GM12878 (cell line): ENCODE results near the gene FDXR. TPM values are rescaled to one million over a fixed set of nuclear protein-coding genes. Genes with fewer than 3 reads are reported as not detected.

ENCODE experiments used
- ATAC-seq: fragments of 200-7000 bp; cut with Tn5 transposase; 3 replicates; pipeline ENCODE4 v1.9.1; 2020; ENCODE audit warnings: mild to moderate bottlenecking, moderate library complexity
- BruUV-seq: library from RNA; stranded (reverse); fragments of 400-500 nt; replicated peaks from 2 replicates; lab custom pipeline; 2021; lab: Mats Ljungman, UMichigan
- CTCF ChIA-PET: fragments of 300-600 bp; sonication (Branson Sonifier 250); formaldehyde crosslinking; extraction: SDS; loops from one replicate; lab custom pipeline; 2021; ENCODE audit warnings: inconsistent platforms; lab: Yijun Ruan, JAX
- POLR2A ChIA-PET: fragments of 350-600 bp; formaldehyde crosslinking; extraction: SDS; loops from one replicate; lab custom pipeline; 2021; ENCODE audit warnings: inconsistent platforms; lab: Charles Lee
- RAD21 ChIA-PET: fragments of 300-600 bp; sonication (Branson Sonifier 250); formaldehyde crosslinking; loops from one replicate; lab custom pipeline; 2023; ENCODE audit warnings: antibody characterized with exemption; ENCODE audit not compliant: unreplicated experiment; lab: Charles Lee
- SMC1A ChIA-PET: fragments of 300-600 bp; sonication (Branson Sonifier 250); formaldehyde crosslinking; loops from one replicate; lab custom pipeline; 2023; ENCODE audit not compliant: unreplicated experiment, uncharacterized antibody; lab: Charles Lee
- DNase-seq: peaks from one replicate; pipeline ENCODE4 v3.0.0-alpha.2; 2011; ENCODE audit warnings: low read depth, low spot score
- FAIRE-seq: peaks from 3 replicates; lab custom pipeline; 2011; peaks lifted over from hg19 to GRCh38; lab: Jason Lieb, UNC
- H2AFZ ChIP-seq: 2 replicates; pipeline ENCODE4 v1.6.0; 2011; ENCODE audit warnings: low read depth, low read length, control low read depth; ENCODE audit not compliant: control insufficient read depth
- H3K27ac ChIP-seq: 2 replicates; pipeline ENCODE4 v1.5.1; 2011; ENCODE audit warnings: control low read depth; ENCODE audit not compliant: control insufficient read depth, insufficient read depth
- H3K27me3 ChIP-seq, 2 experiments: replicated peaks in 1 of 2; 2 replicates each; pipeline versions ENCODE4 v1.6.0 to v1.6.1; 2011; ENCODE audit warnings: low read length in 1 of 2; ENCODE audit not compliant: control insufficient read depth in 2 of 2, insufficient read depth in 2 of 2
- H3K36me3 ChIP-seq, 2 experiments: 2 replicates each; pipeline ENCODE4 v1.5.1; 2011; ENCODE audit warnings: low read length in 1 of 2; ENCODE audit not compliant: control insufficient read depth in 2 of 2, insufficient read depth in 2 of 2
- H3K4me1 ChIP-seq: 2 replicates; pipeline ENCODE4 v1.6.1; 2011; ENCODE audit warnings: mild to moderate bottlenecking, low read length, moderate library complexity, mixed read lengths; ENCODE audit not compliant: control insufficient read depth, insufficient read depth
- H3K4me2 ChIP-seq: 2 replicates; pipeline ENCODE4 v1.6.0; 2011; ENCODE audit warnings: control low read depth; ENCODE audit not compliant: control insufficient read depth, insufficient read depth
- H3K4me3 ChIP-seq: fragments of 200-600 bp; sonication (generic); 2 replicates; pipeline ENCODE4 v1.5.1; 2016
- H3K79me2 ChIP-seq: 2 replicates; pipeline ENCODE4 v1.6.0; 2011; ENCODE audit warnings: low read length; ENCODE audit not compliant: control insufficient read depth, insufficient read depth
- H3K9ac ChIP-seq: 2 replicates; pipeline ENCODE4 v1.8.0; 2011; ENCODE audit warnings: low read length, control low read depth, mixed read lengths; ENCODE audit not compliant: control insufficient read depth, insufficient read depth
- H3K9me3 ChIP-seq: replicated peaks from 3 replicates; pipeline ENCODE4 v1.5.1; 2011; ENCODE audit warnings: mild to moderate bottlenecking, low read length; ENCODE audit not compliant: control insufficient read depth, insufficient read depth
- H4K20me1 ChIP-seq: 2 replicates; pipeline ENCODE4 v1.6.0; 2011; ENCODE audit not compliant: control insufficient read depth, insufficient read depth
- BHLHE40 ChIP-seq, 2 experiments: fragments of 450-650 bp in 1 of 2; IDR thresholded peaks; 2 replicates each; pipeline ENCODE4 v1.6.1; 2011 to 2017; ENCODE audit warnings: low read depth in 2 of 2, borderline replicate concordance in 1 of 2, improper control_type of control experiment in 1 of 2, low read length in 1 of 2, mild to moderate bottlenecking in 1 of 2
- CHD2 ChIP-seq: IDR thresholded peaks from 2 replicates; pipeline ENCODE4 v1.6.1; 2011; ENCODE audit warnings: low read depth, low read length, improper control_type of control experiment, borderline replicate concordance
- FOXK2 ChIP-seq: fragments of 450-650 bp; IDR thresholded peaks from 2 replicates; pipeline ENCODE4 v1.6.1; 2017; ENCODE audit warnings: mild to moderate bottlenecking, moderate library complexity
- HDAC6 ChIP-seq: fragments of 200-600 bp; sonication (generic); IDR thresholded peaks from one replicate; pipeline ENCODE4 v1.8.0; 2017; ENCODE audit warnings: antibody characterized with exemption; ENCODE audit not compliant: unreplicated experiment
- JUND ChIP-seq: IDR thresholded peaks from 2 replicates; pipeline ENCODE4 v1.6.1; 2012; ENCODE audit warnings: low read depth, mild to moderate bottlenecking, low read length, improper control_type of control experiment, moderate library complexity
- NR2C2 ChIP-seq: IDR thresholded peaks from 2 replicates; pipeline ENCODE4 v1.6.1; 2011; ENCODE audit warnings: borderline replicate concordance, low read depth; ENCODE audit not compliant: control insufficient read depth, insufficient read length
- PBX3 ChIP-seq: IDR thresholded peaks from 2 replicates; pipeline ENCODE4 v1.6.1; 2011; ENCODE audit warnings: mild to moderate bottlenecking, low read depth, low read length, moderate library complexity; ENCODE audit not compliant: insufficient replicate concordance
- PKNOX1 ChIP-seq: fragments of 450-650 bp; IDR thresholded peaks from 2 replicates; pipeline ENCODE4 v1.6.1; 2016; ENCODE audit warnings: mild to moderate bottlenecking
- RAD21 ChIP-seq: IDR thresholded peaks from 2 replicates; pipeline ENCODE4 v1.6.1; 2011; ENCODE audit warnings: mild to moderate bottlenecking, low read depth, low read length, moderate library complexity; ENCODE audit not compliant: insufficient read depth
- RCOR1 ChIP-seq: conservative IDR thresholded peaks from 2 replicates; pipeline ENCODE4 v1.6.1; 2012; ENCODE audit warnings: low read depth, low read length, improper control_type of control experiment
- SKIL ChIP-seq: fragments of 450-650 bp; IDR thresholded peaks from 2 replicates; pipeline ENCODE4 v1.6.1; 2017; ENCODE audit warnings: mild to moderate bottlenecking, low read depth, inconsistent platforms; ENCODE audit not compliant: poor library complexity, severe bottlenecking
- SUPT20H ChIP-seq: IDR thresholded peaks from 2 replicates; pipeline ENCODE4 v1.6.1; 2011; ENCODE audit warnings: low read depth, mild to moderate bottlenecking, low read length, moderate library complexity, borderline replicate concordance; ENCODE audit not compliant: control insufficient read depth
- TBL1XR1 ChIP-seq: IDR thresholded peaks from 2 replicates; pipeline ENCODE4 v1.6.1; 2012; ENCODE audit warnings: low read depth, low read length, improper control_type of control experiment
- TCF3 ChIP-seq: IDR thresholded peaks from 2 replicates; pipeline ENCODE4 v1.6.1; 2012; ENCODE audit warnings: low read depth, mild to moderate bottlenecking, low read length, borderline replicate concordance; ENCODE audit not compliant: insufficient read depth
- WGBS: methylation state at CpG from one replicate; pipeline ENCODE4 v1.1.6; 2016; ENCODE audit warnings: low lambda C conversion rate; ENCODE audit not compliant: insufficient replicate concordance, insufficient coverage; ENCODE audit errors: missing lambda C conversion rate; 5-methylcytosine and 5-hydroxymethylcytosine counted together
- in situ Hi-C: fragments of 300-500 bp; cut with MboI; formaldehyde crosslinking; loops from 9 replicates; pipeline ENCODE4 v1.14.3; 2018; ENCODE audit warnings: mixed read lengths
- intact Hi-C: fragments of 100-400 bp; cut with micrococcal nuclease; formaldehyde crosslinking; loops from one replicate; pipeline ENCODE4 v1.14.2; 2022; ENCODE audit not compliant: unreplicated experiment
- polyA plus RNA-seq, 11 experiments: library from polyadenylated mRNA; depleted of rRNA in 4 of 11; unstranded in 6 of 11; stranded (reverse) in 5 of 11; fragments of >200 nt; fragmentation: Nextera tagmentation in 4 of 11; fragmentation: Illumina TruSeq in 1 of 11; extraction: Ambion mirVana in 4 of 11; extraction: Trizol in 1 of 11; gene quantifications; 1 replicate in 1 of 11; 2 replicates in 10 of 11; pipeline versions ENCODE4 v1.2.1 to v1.2.3, GENCODE V29; 2011 to 2016; ENCODE audit warnings: inconsistent platforms in 2 of 11, missing spikeins in 2 of 11, low read depth in 1 of 11
- total RNA-seq, 4 experiments: library from RNA; depleted of rRNA in 3 of 4; stranded (reverse); fragments of >200 nt in 3 of 4; fragmentation: Illumina TruSeq in 1 of 4; extraction: Trizol in 1 of 4; gene quantifications; 2 replicates each; pipeline versions ENCODE4 v1.2.1 to v1.2.3, GENCODE V29; 2013 to 2021
- TF ChIP-seq, protein P1 (sequence below): fragments of 450-650 bp; IDR thresholded peaks from 2 replicates; pipeline ENCODE4 v1.6.1; 2017; ENCODE audit warnings: mild to moderate bottlenecking, moderate library complexity

The FDXR gene
- total and polyA plus RNA-seq, 10 of the 15 experiments (the other 5 are each of a cell fraction or from before 2014, with no cell fraction given) = 0.85 to 162 (median 48.2) TPM

DNA sequence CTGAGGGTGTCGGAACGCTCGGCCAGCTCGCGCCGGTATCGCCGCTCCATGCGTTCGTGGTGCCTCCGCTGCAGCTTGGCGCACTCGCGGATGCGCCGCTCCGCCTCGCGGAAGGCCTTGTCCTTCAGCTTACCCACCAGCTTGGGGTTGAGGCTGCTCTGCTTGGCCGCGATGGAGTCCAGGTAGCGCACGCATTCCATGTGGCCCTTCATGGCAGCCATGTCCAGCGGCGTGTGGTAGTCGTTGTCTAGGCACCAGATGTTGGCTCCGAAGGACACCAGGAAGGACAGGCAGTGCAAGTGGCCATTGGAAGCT, 47.5 kb upstream of the FDXR start:
- ChIA-PET CTCF (interaction anchor here (12.6 kb wide), 1 partner anchor 37 kb away, joined by 274 read pairs; no protein-coding TSS in a partner anchor), SMC1A (interaction anchor here (0.5 to 3.0 kb wide), 3 partner anchors 37 to 1438 kb away, joined by 3 to 10 read pairs (median 5); no protein-coding TSS in a partner anchor), RAD21 (interaction anchor here (1.0 to 8.1 kb wide), 5 partner anchors 8 to 41 kb away, joined by 3 to 73 read pairs (median 4); no protein-coding TSS in a partner anchor), POLR2A (interaction anchor here (0.7 kb wide), 1 partner anchor 48 kb away, joined by 3 read pairs; no protein-coding TSS in a partner anchor)
- Histone ChIP-seq H3K4me3 (no peak overlapping the region), H3K9me3 (no peaks in the 10 kb centered on the region), H3K4me1 (no peaks in the 10 kb centered on the region), H3K36me3 (no peaks in the 10 kb centered on the region), H3K4me2 (no peak overlapping the region), H3K27me3 (peaks cover 11 to 16% of the 10 kb centered on the region in 2 experiments), H3K79me2 (no peaks in the 10 kb centered on the region), H3K9ac (no peak overlapping the region), H3K27ac (no peak overlapping the region), H2AFZ (no peak overlapping the region), H4K20me1 (no peaks in the 10 kb centered on the region)
- WGBS = 92% methylated on average over 27 of the region's 27 CpGs
- ATAC-seq (no peak), DNase-seq (no peak), FAIRE-seq (no peak)
- in situ Hi-C loops (loop anchor here (5.0 kb wide), 1 partner anchor 37 kb away; no protein-coding TSS in a partner anchor), intact Hi-C loops (no loop called here)
- no TSS peak for BruUV-seq
- TF ChIP-seq RAD21 (no peak), HDAC6 (no peak), CHD2 (no peak), SUPT20H (no peak), JUND (no peak), PBX3 (no peak), FOXK2 (no peak), RCOR1 (no peak), TBL1XR1 (no peak), TCF3 (no peak), NR2C2 (no peak), SKIL (no peak), BHLHE40 (IDR thresholded peaks at IDR 0.05; ENCODE audit: borderline replicate concordance in 1 of 2, low read depth in 2 of 2, low read length in 1 of 2) (no peak), PKNOX1 (no peak)
- TF ChIP-seq, protein P1, sequence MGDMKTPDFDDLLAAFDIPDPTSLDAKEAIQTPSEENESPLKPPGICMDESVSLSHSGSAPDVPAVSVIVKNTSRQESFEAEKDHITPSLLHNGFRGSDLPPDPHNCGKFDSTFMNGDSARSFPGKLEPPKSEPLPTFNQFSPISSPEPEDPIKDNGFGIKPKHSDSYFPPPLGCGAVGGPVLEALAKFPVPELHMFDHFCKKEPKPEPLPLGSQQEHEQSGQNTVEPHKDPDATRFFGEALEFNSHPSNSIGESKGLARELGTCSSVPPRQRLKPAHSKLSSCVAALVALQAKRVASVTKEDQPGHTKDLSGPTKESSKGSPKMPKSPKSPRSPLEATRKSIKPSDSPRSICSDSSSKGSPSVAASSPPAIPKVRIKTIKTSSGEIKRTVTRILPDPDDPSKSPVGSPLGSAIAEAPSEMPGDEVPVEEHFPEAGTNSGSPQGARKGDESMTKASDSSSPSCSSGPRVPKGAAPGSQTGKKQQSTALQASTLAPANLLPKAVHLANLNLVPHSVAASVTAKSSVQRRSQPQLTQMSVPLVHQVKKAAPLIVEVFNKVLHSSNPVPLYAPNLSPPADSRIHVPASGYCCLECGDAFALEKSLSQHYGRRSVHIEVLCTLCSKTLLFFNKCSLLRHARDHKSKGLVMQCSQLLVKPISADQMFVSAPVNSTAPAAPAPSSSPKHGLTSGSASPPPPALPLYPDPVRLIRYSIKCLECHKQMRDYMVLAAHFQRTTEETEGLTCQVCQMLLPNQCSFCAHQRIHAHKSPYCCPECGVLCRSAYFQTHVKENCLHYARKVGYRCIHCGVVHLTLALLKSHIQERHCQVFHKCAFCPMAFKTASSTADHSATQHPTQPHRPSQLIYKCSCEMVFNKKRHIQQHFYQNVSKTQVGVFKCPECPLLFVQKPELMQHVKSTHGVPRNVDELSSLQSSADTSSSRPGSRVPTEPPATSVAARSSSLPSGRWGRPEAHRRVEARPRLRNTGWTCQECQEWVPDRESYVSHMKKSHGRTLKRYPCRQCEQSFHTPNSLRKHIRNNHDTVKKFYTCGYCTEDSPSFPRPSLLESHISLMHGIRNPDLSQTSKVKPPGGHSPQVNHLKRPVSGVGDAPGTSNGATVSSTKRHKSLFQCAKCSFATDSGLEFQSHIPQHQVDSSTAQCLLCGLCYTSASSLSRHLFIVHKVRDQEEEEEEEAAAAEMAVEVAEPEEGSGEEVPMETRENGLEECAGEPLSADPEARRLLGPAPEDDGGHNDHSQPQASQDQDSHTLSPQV = no peak
